A673 (cell line): Measurements from ENCODE around the gene TBC1D10B.

Experiments used
- EZH2 ChIP-seq: fragments of 200-600 bp; sonication (generic); IDR thresholded peaks from 2 replicates; pipeline ENCODE4 v1.6.1; 2017; ENCODE audit warnings: borderline replicate concordance, low read depth, mild to moderate bottlenecking, mixed read lengths, antibody characterized with exemption, low read length; ENCODE audit not compliant: poor library complexity, severe bottlenecking
- TF ChIP-seq, protein P1 (sequence below): fragments of 300-800, 200-600 bp; sonication (generic); conservative IDR thresholded peaks from 2 replicates; pipeline ENCODE4 v1.5.1; 2017; ENCODE audit warnings: low read depth, mild to moderate bottlenecking, antibody characterized with exemption, low read length, moderate library complexity, mixed read lengths

DNA sequence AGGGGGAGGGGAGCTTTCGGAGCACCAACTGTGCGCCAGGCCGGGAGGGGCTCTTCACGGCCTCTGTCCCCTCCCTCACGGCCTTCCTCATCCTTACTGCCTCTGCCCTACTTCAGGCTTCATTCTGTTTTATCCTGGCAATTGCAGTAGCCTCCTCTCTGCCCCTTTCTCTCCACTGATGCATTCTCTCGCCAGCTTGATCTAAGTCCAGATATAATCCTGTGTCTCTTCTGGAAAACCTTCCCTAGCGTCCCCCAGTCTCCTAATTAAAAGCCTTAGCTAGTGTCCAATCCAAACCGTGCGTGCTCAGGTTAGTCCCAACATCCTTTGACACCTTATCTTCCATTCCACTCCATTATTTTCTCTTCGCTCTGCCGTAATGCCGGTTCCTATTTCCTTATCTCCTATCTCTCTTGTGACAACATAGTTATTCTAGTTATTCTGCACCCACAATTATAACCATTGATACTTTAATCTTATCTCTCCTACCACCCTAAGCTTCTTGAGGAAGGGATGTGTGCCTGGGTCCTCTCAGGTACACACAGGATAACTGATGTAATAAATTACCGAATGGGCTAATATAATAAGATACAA, 25.8 kb upstream of the TBC1D10B start:
- TF ChIP-seq, protein P1, sequence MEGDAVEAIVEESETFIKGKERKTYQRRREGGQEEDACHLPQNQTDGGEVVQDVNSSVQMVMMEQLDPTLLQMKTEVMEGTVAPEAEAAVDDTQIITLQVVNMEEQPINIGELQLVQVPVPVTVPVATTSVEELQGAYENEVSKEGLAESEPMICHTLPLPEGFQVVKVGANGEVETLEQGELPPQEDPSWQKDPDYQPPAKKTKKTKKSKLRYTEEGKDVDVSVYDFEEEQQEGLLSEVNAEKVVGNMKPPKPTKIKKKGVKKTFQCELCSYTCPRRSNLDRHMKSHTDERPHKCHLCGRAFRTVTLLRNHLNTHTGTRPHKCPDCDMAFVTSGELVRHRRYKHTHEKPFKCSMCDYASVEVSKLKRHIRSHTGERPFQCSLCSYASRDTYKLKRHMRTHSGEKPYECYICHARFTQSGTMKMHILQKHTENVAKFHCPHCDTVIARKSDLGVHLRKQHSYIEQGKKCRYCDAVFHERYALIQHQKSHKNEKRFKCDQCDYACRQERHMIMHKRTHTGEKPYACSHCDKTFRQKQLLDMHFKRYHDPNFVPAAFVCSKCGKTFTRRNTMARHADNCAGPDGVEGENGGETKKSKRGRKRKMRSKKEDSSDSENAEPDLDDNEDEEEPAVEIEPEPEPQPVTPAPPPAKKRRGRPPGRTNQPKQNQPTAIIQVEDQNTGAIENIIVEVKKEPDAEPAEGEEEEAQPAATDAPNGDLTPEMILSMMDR: no peak
- no peak for TF ChIP-seq EZH2
